SW 1271 (cell line): ENCODE data around the gene CATSPER1.
"Not testable (repeated sequence)": the region's sequence is repeated elsewhere in the genome, so short reads cannot be mapped to it uniquely, and the experiment has no call there.

Experiments used
- DNase-seq, 2 experiments: peaks; one replicate each; lab custom pipeline; 2025; lab: John Stamatoyannopoulos, UW

The CATSPER1 gene

DNA sequence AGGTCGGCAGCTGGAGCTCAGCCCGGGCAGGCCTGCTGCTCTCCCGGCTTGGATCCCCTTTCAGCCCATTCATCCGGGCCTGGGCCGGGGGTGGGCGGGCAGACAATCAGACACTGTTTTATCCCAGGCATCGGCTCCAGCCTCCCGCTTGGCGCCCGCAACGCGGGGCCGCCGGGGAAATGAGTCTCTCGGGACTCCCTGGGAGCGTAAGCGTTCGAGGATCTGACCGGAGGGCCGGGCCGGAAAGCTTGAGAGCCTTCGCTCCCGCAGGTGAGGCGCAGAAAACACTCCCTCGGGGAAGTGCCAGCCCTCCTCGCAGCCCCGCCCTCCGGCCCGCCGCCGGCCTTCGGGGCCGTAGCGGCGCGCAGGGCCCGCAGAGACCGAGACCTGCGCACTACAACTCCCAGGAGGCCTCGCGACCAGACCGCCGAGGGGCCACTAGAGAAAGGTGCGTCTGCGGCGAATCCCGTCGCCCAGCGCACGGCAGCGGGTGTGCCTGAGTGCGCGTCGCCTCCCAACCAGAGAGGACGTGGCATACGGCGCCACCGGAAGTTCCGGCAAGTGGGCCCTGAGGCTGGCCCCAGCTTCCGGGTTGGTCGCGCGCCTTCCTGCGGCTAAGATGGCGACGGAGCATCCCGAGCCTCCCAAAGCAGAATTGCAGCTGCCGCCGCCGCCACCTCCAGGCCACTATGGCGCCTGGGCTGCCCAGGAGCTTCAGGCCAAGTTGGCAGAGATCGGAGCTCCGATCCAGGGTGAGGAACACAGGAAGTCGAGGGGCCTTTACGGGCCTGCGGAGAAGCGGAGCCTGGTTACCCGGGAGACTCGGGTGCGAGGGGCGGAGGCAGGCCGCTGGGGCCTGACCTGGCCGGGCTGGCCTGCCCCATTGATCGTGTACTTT lies 25.7 kb upstream of the CATSPER1 start, which contains the start of gene SF3B2:
Gene SF3B2, plus strand, starts transcription at position 599 of the 898 bp plus-strand sequence. Its CDS starts 21 bp downstream, at position 620.
- peak; percentile 95 to 96 for DNase-seq

DNA sequence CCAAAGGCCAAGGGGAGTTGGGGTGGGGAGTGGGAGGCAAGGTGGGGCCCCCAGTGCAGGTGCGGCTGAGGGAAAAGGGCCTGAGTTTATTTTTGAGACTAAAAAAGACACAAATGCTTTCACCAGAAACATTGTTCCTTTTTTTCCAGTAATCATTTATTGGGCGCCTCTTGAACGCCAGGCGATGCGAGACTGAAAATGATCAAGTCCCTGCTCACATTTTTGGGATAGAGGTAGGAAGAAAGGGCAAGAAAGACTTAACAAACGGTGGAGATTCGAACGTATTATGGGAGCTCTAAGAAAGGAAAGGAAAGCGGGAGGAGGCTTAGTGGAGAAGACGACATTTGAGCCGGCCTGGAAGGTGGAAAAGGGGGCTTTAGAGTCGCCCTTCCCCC lies 25.1 kb upstream of the CATSPER1 start:
- no peak for DNase-seq

DNA sequence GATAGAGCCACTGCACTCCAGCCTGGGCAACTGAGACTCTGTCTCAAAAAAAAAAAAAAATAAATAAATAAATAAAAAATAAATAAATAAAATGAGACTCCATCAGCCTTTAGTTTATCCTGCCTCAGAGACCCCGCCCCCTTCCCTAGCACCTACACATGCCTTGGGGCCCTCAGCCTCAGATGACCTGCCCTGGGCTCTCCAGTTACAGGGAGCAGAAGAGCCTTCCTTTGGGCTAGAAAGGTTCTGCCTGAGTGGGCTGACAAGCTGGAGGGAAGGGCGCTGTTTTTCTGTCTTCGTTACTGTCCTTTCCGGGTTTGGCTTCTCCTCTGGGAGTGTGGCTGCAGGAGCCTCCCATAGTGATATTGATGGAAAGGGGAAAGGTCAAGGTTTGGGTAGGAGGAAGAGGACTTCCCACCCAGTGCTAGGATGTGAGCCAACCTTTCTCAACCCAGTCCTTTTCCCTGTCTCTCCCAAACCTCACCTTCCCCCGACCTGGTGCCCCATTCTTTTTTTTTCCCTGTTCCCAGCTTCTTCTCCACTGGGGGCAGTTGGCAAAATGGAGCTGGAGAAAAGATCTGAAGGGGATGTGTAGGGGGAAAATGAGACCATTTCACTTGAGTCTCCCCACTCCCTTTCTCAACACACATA lies 24.4 kb upstream of the CATSPER1 start:
- DNase-seq: no peak

DNA sequence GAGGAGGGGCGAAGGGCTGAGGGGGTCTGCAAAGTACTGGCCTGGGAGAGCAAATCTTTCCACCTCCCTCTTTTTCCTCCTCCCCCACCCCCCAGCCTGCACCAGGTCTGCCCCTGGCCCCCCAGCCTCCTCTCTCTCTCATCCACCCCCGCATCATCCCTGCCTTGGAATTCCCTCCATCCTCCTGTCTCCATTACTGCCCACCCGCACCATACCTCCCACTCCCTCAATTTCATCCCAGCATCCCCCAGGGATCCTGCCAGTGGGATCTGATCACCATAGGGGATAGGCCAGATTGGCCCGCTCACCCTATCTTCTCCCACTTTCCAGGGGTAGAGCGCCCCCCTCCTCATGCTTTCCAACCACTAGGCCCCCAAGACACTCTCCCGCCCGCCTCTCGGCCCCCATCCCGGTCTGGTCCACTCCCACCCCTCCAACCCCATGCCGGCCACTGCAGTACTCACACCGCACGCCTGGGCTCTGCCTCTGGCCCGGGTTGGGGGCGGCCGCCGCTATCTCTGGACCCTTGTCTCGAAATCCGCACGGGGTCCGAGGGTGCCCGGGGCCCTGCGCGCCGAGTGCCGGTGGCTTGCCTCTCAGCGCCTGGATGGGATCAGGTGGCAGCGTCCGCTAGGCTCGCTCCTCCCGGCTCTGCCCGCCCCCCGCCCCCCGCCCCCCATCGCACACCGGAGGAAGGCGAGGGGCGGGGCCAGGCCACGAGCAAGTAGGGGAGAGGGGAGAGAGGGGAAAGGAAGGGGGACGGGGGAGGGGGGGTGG lies 22.5 kb upstream of the CATSPER1 start, which contains the start of gene GAL3ST3:
Gene GAL3ST3, minus strand, starts transcription at position 615 of the 777 bp plus-strand sequence. CDS start 3,746 bp downstream, outside the sequence.
- DNase-seq: no peak

DNA sequence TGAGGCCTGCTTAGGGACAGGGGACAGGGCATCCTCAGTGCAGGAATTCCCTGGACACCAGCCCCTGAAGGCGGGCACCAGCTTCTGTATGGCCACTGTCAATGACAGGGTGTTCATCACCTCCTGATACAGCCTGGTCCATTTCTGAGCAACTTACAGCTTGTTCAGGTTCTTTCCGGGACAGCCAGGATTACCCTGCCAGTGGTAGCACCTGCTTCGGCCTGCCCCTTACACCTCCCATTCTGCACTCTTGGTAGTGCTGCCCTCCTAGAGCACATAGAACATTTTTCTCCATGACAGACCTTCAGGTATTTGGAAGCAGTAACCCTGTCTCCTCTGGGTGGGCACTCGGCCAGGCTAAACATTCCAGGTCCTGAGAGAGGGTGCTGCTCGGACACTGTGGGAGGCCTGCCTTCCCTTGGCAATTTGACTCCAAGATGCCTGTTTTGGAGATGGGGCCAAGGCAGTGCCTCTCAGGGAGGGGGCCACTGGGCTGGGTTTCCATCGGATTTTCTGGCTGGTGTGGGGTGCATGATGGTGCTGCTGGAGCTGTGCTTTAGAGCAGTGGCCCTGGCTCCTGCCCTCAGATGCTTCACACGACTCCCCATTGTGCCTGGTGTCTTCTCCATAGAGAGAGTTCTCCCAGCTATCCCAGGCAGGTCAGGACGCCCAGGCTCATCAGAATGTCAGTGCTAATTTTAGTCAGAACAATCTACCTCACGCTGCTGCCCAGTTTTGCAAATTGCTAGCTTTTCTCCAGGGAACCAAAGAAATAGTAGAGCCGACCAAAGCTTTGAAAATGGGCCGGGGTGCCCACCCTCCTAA lies 21.5 kb upstream of the CATSPER1 start:
- DNase-seq: no peak

DNA sequence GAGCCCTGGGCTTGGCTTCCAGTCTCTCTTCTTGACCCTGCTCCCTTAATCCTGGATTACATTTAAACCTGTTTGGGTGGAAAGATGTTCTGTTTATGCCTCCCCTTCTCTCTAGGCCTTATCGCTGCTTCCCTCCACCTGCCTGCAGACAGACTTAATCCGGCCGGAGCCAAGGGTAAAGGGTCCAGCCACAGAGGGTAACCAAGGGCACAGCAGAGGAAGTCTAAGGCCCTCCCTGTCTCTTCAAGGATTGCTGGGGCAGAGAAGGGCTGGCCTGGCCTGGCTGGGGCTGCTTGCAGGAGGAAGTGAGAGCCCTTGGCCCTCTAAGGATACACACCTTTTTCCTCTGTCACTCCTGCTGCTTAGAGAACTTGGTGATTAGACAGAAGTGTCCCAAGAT lies 20.6 kb upstream of the CATSPER1 start:
- DNase-seq: no peak

DNA sequence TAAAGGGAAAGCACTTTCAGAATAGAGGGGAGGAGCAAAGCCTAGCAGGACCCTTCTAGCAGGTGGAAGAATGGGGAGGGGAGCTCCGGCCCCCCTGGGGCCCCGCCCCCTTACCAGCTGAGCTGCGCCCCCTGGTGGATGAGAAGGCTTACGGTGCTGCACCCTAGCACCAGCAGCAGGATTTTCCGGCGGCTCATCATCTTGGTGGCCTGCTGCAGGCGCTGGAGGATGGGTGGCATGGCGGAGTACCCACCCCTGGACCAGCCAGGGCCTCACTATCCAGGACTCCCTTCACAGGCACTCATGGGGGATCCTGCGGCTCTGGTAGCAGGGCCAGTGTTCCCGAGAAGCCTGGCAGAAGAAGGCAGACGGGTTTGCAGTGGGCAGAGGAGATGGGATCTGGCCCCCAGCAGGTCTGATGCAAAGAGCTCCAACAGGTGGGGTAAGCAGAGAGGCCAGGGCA lies 18.9 kb upstream of the CATSPER1 start:
- DNase-seq: peak; percentile 31 to 77

DNA sequence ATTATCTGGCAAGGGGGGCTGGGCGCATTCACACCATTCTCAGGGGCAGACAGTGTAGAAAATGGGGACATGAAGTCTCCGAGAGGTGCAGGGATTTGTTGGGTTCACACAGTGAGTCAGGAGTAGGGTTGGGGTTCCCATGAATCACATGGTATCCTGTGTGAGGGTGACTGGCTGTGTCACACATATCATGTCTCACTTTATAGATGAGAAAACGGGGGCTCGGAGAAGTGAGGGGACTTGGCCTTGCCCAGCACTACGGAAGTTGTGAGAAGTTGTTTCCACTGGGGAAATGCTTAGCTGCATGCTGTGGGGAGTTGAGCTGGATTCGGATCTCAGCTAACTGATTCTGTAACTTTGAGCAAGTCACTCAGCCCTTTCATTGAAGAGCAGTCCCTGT lies 18.5 kb upstream of the CATSPER1 start:
- no peak for DNase-seq

DNA sequence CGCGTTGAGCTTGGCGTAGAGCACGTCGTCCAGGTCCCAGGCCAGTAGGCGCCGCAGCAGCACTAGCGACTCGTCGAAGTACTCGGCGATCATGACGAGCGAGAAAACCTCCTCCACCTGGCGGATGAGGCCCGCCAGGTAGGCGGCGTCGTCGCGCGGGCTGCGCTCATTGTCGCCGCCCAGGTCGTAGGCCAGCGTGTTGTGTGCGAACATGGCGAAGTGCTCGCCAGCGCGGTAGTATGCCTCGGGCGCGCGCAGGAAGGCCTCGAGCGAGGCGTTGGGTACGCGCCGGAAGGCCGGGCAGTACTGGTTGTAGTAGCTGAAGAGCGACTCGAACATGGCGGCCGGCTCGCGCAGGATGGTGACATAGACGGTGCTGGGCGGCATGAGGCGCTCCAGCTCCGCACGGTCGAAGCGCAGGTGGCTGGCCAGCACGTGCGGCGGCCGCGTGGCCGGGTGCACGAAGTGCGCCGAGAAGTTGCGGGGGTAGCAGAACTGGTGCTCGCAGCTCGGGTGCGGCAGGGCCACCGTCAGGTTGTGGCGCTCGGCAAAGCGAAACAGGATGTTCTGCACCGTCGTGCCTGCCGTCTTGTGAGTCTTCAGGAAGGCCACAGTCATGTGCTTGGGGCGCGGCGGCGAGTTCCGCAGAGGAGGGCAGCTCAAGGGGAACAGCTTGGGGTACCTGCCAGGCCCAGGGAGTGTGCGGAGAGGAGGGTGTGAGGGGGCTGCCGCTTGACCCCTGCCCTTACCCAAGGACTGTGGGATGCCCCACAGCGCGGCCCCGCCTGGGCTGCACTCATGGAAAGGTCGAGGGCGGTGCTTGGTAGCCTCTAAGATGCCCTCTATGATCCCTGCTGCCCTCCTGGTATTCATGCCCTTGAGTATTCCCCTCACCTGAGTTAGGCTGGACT lies 17.0 kb upstream of the CATSPER1 start:
- DNase-seq: no peak

DNA sequence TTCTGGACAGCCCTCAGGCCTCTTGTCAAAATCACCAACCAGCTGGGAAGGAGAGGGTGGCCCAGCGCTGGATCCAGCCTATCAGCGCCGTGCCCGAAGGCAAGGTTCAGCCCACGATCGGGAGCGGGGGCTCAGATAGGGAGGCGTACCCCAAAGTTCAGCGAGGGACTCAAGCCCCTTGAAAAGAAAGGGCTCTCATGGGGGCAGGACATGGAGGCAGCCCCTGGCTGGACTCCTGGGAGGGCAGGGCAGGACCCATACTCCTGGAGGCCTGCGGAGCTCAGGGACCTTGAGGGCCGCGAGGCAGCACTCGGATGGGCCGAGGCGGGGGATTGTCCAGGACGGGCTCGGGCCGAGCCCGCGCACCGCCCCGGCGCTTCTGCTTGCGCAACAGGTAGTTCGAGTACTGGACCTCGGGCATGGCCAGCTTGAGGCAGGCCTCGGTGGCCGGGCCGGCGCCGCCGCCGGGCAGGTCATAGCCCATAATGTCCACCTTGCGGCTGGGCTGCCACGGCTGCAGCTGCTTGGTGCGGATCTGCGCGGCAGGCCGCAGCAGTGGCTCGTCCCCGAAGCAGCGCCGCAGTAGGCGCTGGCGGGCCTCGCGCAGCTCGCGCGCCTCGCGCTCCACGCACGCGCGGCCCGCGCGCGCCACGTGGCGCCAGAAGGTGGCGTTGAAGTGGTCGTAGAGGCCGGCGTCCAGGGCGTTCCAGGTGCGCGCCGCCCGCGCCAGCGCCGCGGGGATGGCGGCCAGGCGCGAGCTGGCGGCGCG lies 16.1 kb upstream of the CATSPER1 start:
- DNase-seq: no peak

DNA sequence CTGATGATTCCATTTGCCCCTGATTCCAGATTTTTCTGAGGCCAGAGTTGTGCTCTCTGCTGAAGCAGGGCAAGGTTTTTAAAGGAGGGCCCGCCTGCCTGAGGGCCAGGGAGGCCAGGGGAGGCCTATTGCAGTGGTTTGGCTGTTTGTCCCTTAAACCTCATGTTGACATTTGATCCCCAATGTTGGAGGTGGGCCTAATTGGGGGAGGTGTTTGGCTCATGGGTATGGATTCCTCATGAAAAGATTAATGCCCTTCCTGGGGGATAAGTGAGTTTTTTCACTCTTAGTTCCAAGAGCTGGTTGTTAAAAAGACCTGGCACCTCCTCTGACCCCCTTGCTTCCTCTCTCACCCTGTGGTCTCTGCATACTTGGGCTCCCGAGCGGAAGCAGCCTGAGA lies 13.5 kb upstream of the CATSPER1 start:
- DNase-seq: no peak

DNA sequence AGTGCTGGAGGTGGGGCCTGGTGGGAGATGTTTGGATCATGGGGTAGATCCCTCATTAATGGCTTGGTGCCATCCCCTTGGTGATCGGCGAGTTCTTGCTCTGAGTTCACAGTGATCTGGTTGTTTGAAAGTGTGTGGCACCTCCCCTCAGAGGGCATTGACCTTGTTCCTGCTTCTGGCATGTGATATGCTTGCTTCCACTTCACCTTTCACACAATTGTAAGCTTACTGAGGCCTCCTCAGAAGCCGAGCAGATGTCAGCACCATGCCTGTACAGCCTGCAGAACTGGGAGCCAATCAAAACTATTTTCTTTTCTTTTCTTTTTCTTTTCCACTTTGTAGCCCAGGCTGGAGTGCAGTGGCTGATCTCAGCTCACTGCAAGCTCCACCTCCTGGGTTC lies 11.0 kb upstream of the CATSPER1 start:
- DNase-seq: no peak

DNA sequence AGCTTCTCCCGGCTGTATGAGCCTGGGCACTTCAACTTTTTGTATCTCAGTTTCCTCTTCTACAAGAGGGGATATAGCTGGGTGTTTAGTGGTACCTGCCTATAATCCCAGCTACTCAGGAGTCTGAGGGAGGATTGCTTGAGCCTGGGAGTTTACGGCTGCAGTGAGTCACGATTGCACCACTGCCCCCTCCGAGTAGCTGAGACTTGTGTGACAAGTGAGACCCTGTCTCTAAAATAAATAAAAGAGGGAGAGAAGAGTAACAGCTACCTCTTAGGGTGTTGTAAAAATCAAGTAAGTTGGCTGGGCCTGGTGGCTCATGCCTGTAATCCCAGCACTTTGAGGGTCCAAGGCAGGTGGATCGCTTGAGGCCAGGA lies 10.0 kb upstream of the CATSPER1 start:
- no peak for DNase-seq

DNA sequence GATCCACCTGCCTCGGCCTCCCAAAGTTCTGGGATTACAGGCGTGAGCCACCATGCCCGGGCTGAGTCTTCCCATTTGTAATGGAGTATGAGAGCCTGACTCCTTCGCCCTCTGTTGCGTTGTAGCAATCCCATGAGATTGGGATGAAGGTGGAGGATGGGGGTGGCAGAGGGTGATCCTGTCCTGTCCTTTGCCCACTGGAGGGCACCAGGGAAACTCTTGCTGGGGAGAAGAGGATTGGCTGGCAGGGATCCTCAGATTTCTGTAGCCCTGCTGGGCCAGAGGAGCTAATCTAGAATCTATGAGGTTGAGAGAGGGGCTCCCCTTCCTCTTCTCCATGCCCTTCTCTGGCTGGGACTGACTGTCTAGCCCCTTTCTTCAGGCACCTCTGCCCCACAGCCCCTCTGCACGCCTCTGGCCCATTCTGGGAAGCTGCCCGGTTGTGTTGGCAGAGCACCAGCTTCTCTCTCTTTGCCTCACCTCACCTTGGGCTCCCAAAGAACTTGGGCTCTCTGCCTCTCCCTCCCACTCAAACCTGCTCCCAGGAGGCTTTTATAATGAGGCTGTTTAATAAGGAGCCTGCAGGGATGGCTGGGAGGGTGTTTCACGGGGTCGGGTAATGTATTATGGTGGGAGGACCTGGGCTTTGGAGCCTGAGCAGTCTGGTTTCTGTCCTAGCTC lies 9.5 kb upstream of the CATSPER1 start:
- DNase-seq: no peak

DNA sequence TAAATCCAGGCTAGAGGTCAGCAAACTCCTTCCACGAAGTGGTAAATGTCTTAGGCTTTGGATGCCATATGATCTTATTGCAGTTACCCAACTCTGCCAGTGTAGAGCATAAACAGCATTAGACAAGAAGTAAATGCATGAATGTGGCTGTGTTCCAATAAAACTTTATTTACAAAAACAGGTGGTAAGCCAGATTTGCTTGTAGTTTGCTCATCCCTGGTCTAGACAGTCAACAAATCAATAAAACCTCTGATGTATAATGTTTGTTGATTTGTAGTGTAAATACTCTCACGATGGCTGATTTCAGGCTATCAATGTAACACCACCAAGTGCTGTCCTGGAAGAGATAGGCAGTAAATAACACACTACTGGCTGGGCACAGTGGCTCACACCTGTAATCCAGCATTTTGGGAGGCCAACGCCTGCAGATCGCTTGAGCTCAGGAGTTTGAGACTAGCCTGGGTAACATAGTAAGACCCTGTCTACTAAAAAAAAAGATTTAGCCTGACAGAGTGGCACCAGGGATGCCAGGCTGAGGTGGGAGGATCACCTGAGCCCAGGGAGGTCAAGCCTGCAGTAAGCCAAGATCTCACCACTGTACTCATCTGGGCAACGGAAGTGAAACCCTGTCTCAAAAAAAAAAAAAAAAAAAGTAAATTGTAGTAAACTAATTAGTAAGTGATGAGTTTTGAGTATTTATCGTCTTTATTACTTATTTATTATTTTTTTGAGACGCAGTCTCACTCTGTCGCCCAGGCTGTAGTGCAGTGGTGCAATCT lies 6.9 kb upstream of the CATSPER1 start:
- DNase-seq: peak in 1 of 2 experiments; percentile 24

DNA sequence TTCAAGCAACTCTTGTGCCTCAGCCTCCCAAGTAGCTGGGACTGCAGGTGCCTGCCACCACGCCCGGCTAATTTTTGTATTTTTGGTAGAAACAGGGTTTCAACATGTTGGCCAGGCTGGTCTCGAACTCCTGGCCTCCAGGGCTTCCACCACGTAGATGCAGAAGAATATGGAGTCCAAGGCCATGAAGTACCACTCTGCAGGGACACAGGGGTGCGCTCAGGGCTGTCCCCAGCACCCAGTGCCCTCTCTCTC lies 3.2 kb downstream of the CATSPER1 start:
- DNase-seq: not testable (repeated sequence)

DNA sequence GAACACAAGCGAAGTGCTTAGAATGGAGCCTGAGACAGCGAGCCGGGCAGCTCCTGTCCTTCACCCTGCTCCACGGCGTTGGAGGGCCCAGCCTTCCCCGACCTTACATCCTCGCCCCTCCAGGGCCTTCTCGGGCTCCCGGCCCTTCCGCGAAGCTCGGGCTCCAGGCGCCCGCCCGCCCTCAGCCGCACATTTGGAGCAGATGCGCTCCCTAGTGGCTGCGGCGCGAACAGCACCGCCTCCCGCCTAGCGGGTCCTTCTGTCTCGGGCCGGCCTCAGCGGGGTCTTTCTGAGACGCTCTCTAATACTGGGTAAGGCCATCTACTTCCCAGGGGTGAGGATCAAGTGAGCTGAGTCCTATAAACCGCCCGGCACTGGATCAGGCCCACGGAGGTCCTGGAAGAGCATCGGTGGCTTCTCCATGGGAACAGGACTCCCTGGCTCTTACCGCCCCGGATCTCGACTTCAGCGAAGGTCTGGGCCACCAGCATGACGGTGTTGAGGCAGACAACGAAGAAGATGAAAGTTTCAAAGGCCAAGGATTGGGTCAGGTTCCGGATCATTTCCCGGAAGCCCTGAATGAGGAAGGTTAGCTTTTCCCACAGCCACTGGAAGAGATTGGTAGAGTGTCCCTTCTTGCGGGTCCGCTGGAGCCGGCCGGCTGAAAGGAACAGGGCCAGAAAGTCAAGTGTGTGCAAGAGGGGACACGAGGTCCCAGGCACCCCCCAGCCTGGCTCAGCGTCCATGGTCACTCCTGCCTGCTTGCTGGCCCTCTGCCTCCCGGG lies 3.7 kb downstream of the CATSPER1 start:
- DNase-seq: peak in 1 of 2 experiments; percentile 54
